WTC11 (cell line): Measurements from ENCODE around the gene ACTL7A. TPM values are rescaled to one million over a fixed set of nuclear protein-coding genes. Genes with fewer than 3 reads are reported as not detected.
A peak's percentile ranks its signal among the peaks of the same experiment; 100 is the strongest.

ENCODE experiments used
- ATAC-seq: fragments of 200-7000 bp; cut with Tn5 transposase; 2 replicates; pipeline ENCODE4 v1.10.0; 2021; ENCODE audit warnings: mild to moderate bottlenecking, moderate library complexity
- CTCF ChIA-PET: fragments of 300-600 bp; sonication (Branson Sonifier 250); formaldehyde crosslinking; loops from one replicate; lab custom pipeline; 2021; ENCODE audit warnings: antibody characterized with exemption; lab: Charles Lee
- POLR2A ChIA-PET: fragments of 350-600 bp; sonication (Branson Sonifier 250); formaldehyde crosslinking; loops from one replicate; lab custom pipeline; 2021; ENCODE audit warnings: antibody characterized with exemption; lab: Charles Lee
- DNase-seq: peaks from one replicate; pipeline ENCODE4 v3.0.0; 2021; ENCODE audit warnings: low spot score
- H3K27ac Mint-ChIP-seq: 2 replicates; pipeline ENCODE4 v1.8.0; 2021; ENCODE audit warnings: mixed read lengths
- H3K27me3 Mint-ChIP-seq: 2 replicates; pipeline ENCODE4 v1.8.0; 2021; ENCODE audit warnings: low read depth, mild to moderate bottlenecking, moderate library complexity, mixed read lengths
- H3K36me3 Mint-ChIP-seq: 2 replicates; pipeline ENCODE4 v1.8.0; 2021; ENCODE audit warnings: mixed read lengths
- H3K4me1 Mint-ChIP-seq: 2 replicates; pipeline ENCODE4 v1.8.0; 2022; ENCODE audit warnings: mixed read lengths
- H3K4me3 Mint-ChIP-seq: 2 replicates; pipeline ENCODE4 v1.8.0; 2021; ENCODE audit warnings: mild to moderate bottlenecking, moderate library complexity, mixed read lengths
- H3K9me3 Mint-ChIP-seq: 2 replicates; pipeline ENCODE4 v1.8.0; 2021; ENCODE audit warnings: mixed read lengths
- CTCF ChIP-seq: fragments of 200-600 bp; IDR thresholded peaks from 2 replicates; pipeline ENCODE4 v1.8.0; 2022; ENCODE audit warnings: antibody characterized with exemption
- FOXK1 ChIP-seq: sonication (generic); formaldehyde crosslinking; IDR thresholded peaks from 2 replicates; pipeline ENCODE4 v1.8.0; 2022; ENCODE audit warnings: mild to moderate bottlenecking, moderate library complexity, missing genetic modification reagents
- GABPB1 ChIP-seq: sonication (generic); formaldehyde crosslinking; IDR thresholded peaks from 2 replicates; pipeline ENCODE4 v1.8.1; 2023; ENCODE audit warnings: mild to moderate bottlenecking, missing genetic modification reagents
- GTF2I ChIP-seq: fragments of 250-450 bp; sonication (Bioruptor Pico); conservative IDR thresholded peaks from 2 replicates; pipeline ENCODE4 v1.4.0; 2021; ENCODE audit warnings: mild to moderate bottlenecking
- IRF2 ChIP-seq: sonication (generic); formaldehyde crosslinking; IDR thresholded peaks from 2 replicates; pipeline ENCODE4 v1.8.0; 2022; ENCODE audit warnings: low read depth, missing genetic modification reagents, borderline replicate concordance
- JAZF1 ChIP-seq: fragments of 250-450 bp; sonication (Bioruptor Pico); IDR thresholded peaks from 2 replicates; pipeline ENCODE4 v1.9.0; 2021; ENCODE audit warnings: moderate library complexity, mild to moderate bottlenecking, inconsistent platforms
- NFE2L1 ChIP-seq: sonication (generic); formaldehyde crosslinking; IDR thresholded peaks from 2 replicates; pipeline ENCODE4 v1.8.1; 2023; ENCODE audit warnings: missing genetic modification reagents
- RELA ChIP-seq: sonication (generic); formaldehyde crosslinking; IDR thresholded peaks from 2 replicates; pipeline ENCODE4 v1.8.1; 2022; ENCODE audit warnings: missing genetic modification reagents, mild to moderate bottlenecking, borderline replicate concordance
- SMAD3 ChIP-seq: sonication (generic); formaldehyde crosslinking; IDR thresholded peaks from 2 replicates; pipeline ENCODE4 v1.8.0; 2022; ENCODE audit warnings: missing genetic modification reagents, mild to moderate bottlenecking, borderline replicate concordance
- SMAD4 ChIP-seq: sonication (generic); formaldehyde crosslinking; IDR thresholded peaks from 2 replicates; pipeline ENCODE4 v1.8.0; 2022; ENCODE audit warnings: mild to moderate bottlenecking, missing genetic modification reagents
- SOX15 ChIP-seq: fragments of 250-450 bp; sonication (Bioruptor Pico); IDR thresholded peaks from 2 replicates; pipeline ENCODE4 v1.9.0; 2021; ENCODE audit warnings: mild to moderate bottlenecking
- USF2 ChIP-seq: sonication (generic); formaldehyde crosslinking; IDR thresholded peaks from 2 replicates; pipeline ENCODE4 v1.8.1; 2023; ENCODE audit warnings: mild to moderate bottlenecking, missing genetic modification reagents, moderate library complexity
- ZNF281 ChIP-seq: sonication (generic); formaldehyde crosslinking; IDR thresholded peaks from 2 replicates; pipeline ENCODE4 v1.8.0; 2023; ENCODE audit warnings: mild to moderate bottlenecking, missing genetic modification reagents
- ZNF425 ChIP-seq: fragments of 250-450 bp; sonication (Bioruptor Pico); conservative IDR thresholded peaks from 2 replicates; pipeline ENCODE4 v1.9.0; 2021; ENCODE audit warnings: mild to moderate bottlenecking
- total RNA-seq: library from RNA; stranded (reverse); gene quantifications from 3 replicates; pipeline ENCODE4 v1.2.3, GENCODE V29; 2021

Gene ACTL7A
- total RNA-seq, 1 experiment from 2014 or later, result not detected

- no peak for TF ChIP-seq ZNF281 (CRISPR knock-in tag)
- TF ChIP-seq SOX15 (CRISPR knock-in tag), result no peak
- TF ChIP-seq, all 79 proteins: peak for 0
Observed at GRCh38 chr9:108851138-108851537, 10.9 kb upstream of the ACTL7A start (continued).

- DNase-seq (no peak), ATAC-seq (no peak)
- Mint-ChIP-seq H3K27me3 (no peaks in the 10 kb centered on the region), H3K36me3 (no peaks in the 10 kb centered on the region), H3K9me3 (no peaks in the 10 kb centered on the region), H3K4me3 (no peak overlapping the region)
- ChIA-PET CTCF (no interaction called here), POLR2A (no interaction called here)
- TF ChIP-seq IRF2 (CRISPR knock-in tag) (no peak), CTCF (no peak), FOXK1 (no peak), SMAD3 (CRISPR knock-in tag) (no peak), GABPB1 (CRISPR knock-in tag) (no peak), RELA (no peak), JAZF1 (CRISPR knock-in tag) (no peak), GTF2I (CRISPR knock-in tag) (no peak), NFE2L1 (CRISPR knock-in tag) (no peak), SMAD4 (CRISPR knock-in tag) (no peak), USF2 (CRISPR knock-in tag) (no peak), ZNF425 (CRISPR knock-in tag) (no peak)
- TF ChIP-seq, all 79 proteins: peak for 0
- H3K4me1 Mint-ChIP-seq, result no peaks in the 10 kb centered on the region
- no peak overlapping the region for H3K27ac Mint-ChIP-seq
Observed at GRCh38 chr9:108852079-108852478, 10.0 kb upstream of the ACTL7A start.

GRCh38 chr9:108854094-108854493 lies 8.0 kb upstream of the ACTL7A start:
- Mint-ChIP-seq H3K4me3 (no peak overlapping the region), H3K36me3 (no peaks in the 10 kb centered on the region), H3K9me3 (no peaks in the 10 kb centered on the region), H3K4me1 (no peaks in the 10 kb centered on the region), H3K27ac (no peak overlapping the region), H3K27me3 (no peaks in the 10 kb centered on the region)
- ATAC-seq (peak; percentile 76), DNase-seq (peak; percentile 21)
- ChIA-PET POLR2A (interaction anchor here (0.7 kb wide), 1 partner anchor 11 kb away, joined by 3 read pairs; no protein-coding TSS in a partner anchor), CTCF (interaction anchor here (0.8 to 1.5 kb wide), 4 partner anchors 10 to 178 kb away, joined by 3 to 9 read pairs (median 3); no protein-coding TSS in a partner anchor)
- TF ChIP-seq CTCF (peak; percentile 28; the same call in 1 of the 2 replicates), GTF2I (CRISPR knock-in tag) (no peak)
